Osteoblast (primary cell): ENCODE data around the gene CBLN4. TPM values are rescaled to one million over a fixed set of nuclear protein-coding genes. Genes with fewer than 3 reads are reported as not detected.

Experiments
- total RNA-seq: library from RNA; depleted of rRNA; stranded (reverse); fragments of >200 nt; gene quantifications from 2 replicates; pipeline ENCODE4 v1.2.3, GENCODE V29; 2012

The CBLN4 gene
- total RNA-seq, 1 donor = not detected

Other genes starting within 250 kb of the CBLN4 start
- not detected in 2 replicates for gene MC3R, start 243.2 kb upstream of the CBLN4 start, total RNA-seq